BE2C (cell line): Measurements from ENCODE around the gene TNFRSF12A.

Experiments used
- DNase-seq: peaks from one replicate; pipeline ENCODE4 v3.0.0-alpha.2; 2020
- H3K27me3 ChIP-seq: fragments of 250-450 bp; sonication (Bioruptor Pico); 2 replicates; pipeline ENCODE4 v1.5.1; 2020; ENCODE audit warnings: mild to moderate bottlenecking
- H3K36me3 ChIP-seq: fragments of 250-450 bp; sonication (Bioruptor Pico); 2 replicates; pipeline ENCODE4 v1.5.1; 2020; ENCODE audit warnings: mild to moderate bottlenecking
- H3K4me1 ChIP-seq: fragments of 250-450 bp; sonication (Bioruptor Pico); 2 replicates; pipeline ENCODE4 v1.5.1; 2020
- H3K4me3 ChIP-seq: 2 replicates; pipeline ENCODE4 v1.5.1; 2011; ENCODE audit warnings: low read depth, low read length
- H3K9me3 ChIP-seq: fragments of 250-450 bp; sonication (Bioruptor Pico); 2 replicates; pipeline ENCODE4 v1.5.1; 2020
- CTCF ChIP-seq: IDR thresholded peaks from 2 replicates; pipeline ENCODE4 v1.5.1; 2012; ENCODE audit warnings: mild to moderate bottlenecking, low read depth, low read length

Gene TNFRSF12A

GRCh38 chr16:3045758-3046640 lies 25.8 kb downstream of the TNFRSF12A start, which contains the start of gene MMP25:
Gene MMP25, plus strand, starts transcription at chr16:3046561. Its CDS starts 357 bp downstream, at chr16:3046918.
- no peak for TF ChIP-seq CTCF
- Histone ChIP-seq H3K9me3 (0 out of 2 replicates have a peak, but pooled peaks cover 3% of the 10 kb centered on the region), H3K4me3 (peak within 1 kb of the TSS; percentile 28; the same call in 1 of the 2 replicates), H3K4me1 (no peaks in the 10 kb centered on the region), H3K36me3 (no peaks in the 10 kb centered on the region), H3K27me3 (peaks cover 93% of the 10 kb centered on the region)
- no peak for DNase-seq

- DNase-seq = no peak
- TF ChIP-seq CTCF = no peak
- Histone ChIP-seq H3K36me3 (no peaks in the 10 kb centered on the region), H3K9me3 (0 out of 2 replicates have a peak, but pooled peaks cover 3% of the 10 kb centered on the region), H3K27me3 (peaks cover 93% of the 10 kb centered on the region), H3K4me3 (no peak overlapping the region), H3K4me1 (no peaks in the 10 kb centered on the region)
Measured at GRCh38 chr16:3046641-3047386, 26.6 kb downstream of the TNFRSF12A start.

- no peak for DNase-seq
- Histone ChIP-seq H3K4me3 (no peak overlapping the region), H3K36me3 (no peaks in the 10 kb centered on the region), H3K9me3 (0 out of 2 replicates have a peak, but pooled peaks cover 3% of the 10 kb centered on the region), H3K4me1 (no peaks in the 10 kb centered on the region), H3K27me3 (peaks cover 92% of the 10 kb centered on the region)
- no peak for TF ChIP-seq CTCF
Measured at GRCh38 chr16:3047387-3047720, 27.2 kb downstream of the TNFRSF12A start.

- 0 out of 2 replicates have a peak, but pooled peaks cover 3% of the 10 kb centered on the region for H3K9me3 ChIP-seq
- no peak for DNase-seq
- H3K4me1 ChIP-seq = no peaks in the 10 kb centered on the region
- H3K36me3 ChIP-seq = no peaks in the 10 kb centered on the region
- no peak overlapping the region for H3K4me3 ChIP-seq
- no peak for TF ChIP-seq CTCF
- peaks cover 65% of the 10 kb centered on the region for H3K27me3 ChIP-seq
Measured at GRCh38 chr16:3049921-3050481, 29.8 kb downstream of the TNFRSF12A start.

GRCh38 chr16:3050487-3050886 lies 30.3 kb downstream of the TNFRSF12A start:
- Histone ChIP-seq H3K4me3 (no peak overlapping the region), H3K9me3 (no peaks in the 10 kb centered on the region), H3K36me3 (no peaks in the 10 kb centered on the region), H3K27me3 (peaks cover 60% of the 10 kb centered on the region), H3K4me1 (no peaks in the 10 kb centered on the region)
- TF ChIP-seq CTCF = no peak
- DNase-seq = no peak
